HL-60 (cell line): Measurements from ENCODE around the gene PLXNA2.

Experiments
- POLR2AphosphoS5 ChIP-seq: IDR thresholded peaks from 2 replicates; pipeline ENCODE4 v1.6.1; 2012; ENCODE audit warnings: low read depth
- TF ChIP-seq, protein P1 (sequence below): IDR thresholded peaks from one replicate; pipeline ENCODE4 v1.5.1; 2011; ENCODE audit warnings: low read length, control low read depth, inconsistent platforms; ENCODE audit not compliant: insufficient read depth
- TF ChIP-seq, protein P2 (sequence below): IDR thresholded peaks from 2 replicates; pipeline ENCODE4 v1.6.1; 2012; ENCODE audit warnings: low read depth; ENCODE audit not compliant: insufficient replicate concordance

DNA sequence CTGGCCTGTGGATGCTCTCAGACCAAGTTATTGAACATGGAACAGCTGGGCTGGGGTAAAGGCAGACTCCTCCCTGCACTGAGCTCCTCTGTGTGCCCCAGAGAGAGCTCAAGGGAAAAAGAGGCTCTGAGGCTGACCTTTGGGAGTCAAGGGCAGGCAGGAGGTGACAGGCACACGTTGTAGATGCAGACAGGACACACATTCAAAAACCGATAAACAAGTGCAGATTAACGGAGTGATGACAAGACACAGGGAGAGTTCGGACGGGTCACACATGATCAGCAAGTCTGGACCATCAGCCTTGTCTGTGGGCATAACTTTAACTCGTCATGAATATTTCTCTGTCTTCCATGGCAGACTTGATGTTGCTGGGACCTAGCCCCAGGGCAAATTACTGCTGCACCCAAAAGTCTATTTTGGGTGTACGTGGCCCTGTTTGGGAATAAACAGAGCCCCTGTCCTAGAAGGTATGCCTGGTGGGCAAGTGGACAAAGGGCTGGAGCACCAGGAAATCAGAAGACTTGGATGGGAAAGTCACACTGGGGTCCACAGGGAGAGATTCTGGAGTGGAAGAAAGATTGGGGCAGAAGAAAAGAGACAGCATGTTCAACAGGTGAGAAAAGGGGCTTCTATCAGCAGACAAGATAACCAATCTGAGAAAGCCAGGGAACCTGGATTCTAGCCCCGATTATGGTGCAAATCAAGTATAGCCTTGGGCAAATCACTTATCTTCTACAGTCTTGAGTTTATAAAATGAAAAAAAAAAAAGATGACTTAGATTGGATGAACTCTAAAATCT, 74.9 kb downstream of the PLXNA2 start:
- TF ChIP-seq, protein P1, sequence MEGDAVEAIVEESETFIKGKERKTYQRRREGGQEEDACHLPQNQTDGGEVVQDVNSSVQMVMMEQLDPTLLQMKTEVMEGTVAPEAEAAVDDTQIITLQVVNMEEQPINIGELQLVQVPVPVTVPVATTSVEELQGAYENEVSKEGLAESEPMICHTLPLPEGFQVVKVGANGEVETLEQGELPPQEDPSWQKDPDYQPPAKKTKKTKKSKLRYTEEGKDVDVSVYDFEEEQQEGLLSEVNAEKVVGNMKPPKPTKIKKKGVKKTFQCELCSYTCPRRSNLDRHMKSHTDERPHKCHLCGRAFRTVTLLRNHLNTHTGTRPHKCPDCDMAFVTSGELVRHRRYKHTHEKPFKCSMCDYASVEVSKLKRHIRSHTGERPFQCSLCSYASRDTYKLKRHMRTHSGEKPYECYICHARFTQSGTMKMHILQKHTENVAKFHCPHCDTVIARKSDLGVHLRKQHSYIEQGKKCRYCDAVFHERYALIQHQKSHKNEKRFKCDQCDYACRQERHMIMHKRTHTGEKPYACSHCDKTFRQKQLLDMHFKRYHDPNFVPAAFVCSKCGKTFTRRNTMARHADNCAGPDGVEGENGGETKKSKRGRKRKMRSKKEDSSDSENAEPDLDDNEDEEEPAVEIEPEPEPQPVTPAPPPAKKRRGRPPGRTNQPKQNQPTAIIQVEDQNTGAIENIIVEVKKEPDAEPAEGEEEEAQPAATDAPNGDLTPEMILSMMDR = no peak
- TF ChIP-seq, protein P2, sequence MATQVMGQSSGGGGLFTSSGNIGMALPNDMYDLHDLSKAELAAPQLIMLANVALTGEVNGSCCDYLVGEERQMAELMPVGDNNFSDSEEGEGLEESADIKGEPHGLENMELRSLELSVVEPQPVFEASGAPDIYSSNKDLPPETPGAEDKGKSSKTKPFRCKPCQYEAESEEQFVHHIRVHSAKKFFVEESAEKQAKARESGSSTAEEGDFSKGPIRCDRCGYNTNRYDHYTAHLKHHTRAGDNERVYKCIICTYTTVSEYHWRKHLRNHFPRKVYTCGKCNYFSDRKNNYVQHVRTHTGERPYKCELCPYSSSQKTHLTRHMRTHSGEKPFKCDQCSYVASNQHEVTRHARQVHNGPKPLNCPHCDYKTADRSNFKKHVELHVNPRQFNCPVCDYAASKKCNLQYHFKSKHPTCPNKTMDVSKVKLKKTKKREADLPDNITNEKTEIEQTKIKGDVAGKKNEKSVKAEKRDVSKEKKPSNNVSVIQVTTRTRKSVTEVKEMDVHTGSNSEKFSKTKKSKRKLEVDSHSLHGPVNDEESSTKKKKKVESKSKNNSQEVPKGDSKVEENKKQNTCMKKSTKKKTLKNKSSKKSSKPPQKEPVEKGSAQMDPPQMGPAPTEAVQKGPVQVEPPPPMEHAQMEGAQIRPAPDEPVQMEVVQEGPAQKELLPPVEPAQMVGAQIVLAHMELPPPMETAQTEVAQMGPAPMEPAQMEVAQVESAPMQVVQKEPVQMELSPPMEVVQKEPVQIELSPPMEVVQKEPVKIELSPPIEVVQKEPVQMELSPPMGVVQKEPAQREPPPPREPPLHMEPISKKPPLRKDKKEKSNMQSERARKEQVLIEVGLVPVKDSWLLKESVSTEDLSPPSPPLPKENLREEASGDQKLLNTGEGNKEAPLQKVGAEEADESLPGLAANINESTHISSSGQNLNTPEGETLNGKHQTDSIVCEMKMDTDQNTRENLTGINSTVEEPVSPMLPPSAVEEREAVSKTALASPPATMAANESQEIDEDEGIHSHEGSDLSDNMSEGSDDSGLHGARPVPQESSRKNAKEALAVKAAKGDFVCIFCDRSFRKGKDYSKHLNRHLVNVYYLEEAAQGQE = no peak
- TF ChIP-seq POLR2AphosphoS5 = no peak
